Peyer's patch (tissue), 4 donors: ENCODE measurements around the gene FAM117B.

ENCODE experiments used
- POLR2A ChIP-seq, 2 donors: fragments of 450-650 bp; IDR thresholded peaks; one replicate each; pipeline ENCODE4 v1.5.1; 2017; ENCODE audit warnings: antibody characterized with exemption in 2 of 2, mild to moderate bottlenecking in 2 of 2, moderate library complexity in 2 of 2
- TF ChIP-seq, protein P1 (sequence below), 6 experiments: fragments of 450-650 bp in 4 of 6; fragments of 200-600 bp in 2 of 6; sonication (generic) in 1 of 6; IDR thresholded peaks; one replicate each; pipeline ENCODE4 v1.5.1; 2017 to 2019; ENCODE audit warnings: antibody characterized with exemption in 6 of 6, mild to moderate bottlenecking in 3 of 6, moderate library complexity in 1 of 6

DNA sequence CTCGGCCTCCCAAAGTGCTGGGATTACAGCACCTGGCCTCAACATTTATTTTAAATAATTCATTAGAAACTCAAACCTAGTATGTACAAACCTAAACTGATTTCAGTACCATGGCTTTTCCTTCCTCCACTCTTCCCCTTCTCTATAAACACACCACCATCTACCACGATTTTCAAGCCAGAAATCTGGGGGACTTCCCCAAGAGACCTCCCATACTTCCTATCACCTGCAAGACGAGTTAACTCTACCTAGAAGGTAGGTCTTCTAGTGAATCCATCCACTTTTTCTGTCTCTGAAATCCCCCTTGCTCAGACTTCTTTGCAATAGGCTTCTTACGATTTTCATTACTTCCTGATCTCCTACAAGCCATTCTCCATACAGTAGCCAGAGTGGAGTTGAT is 7.7 kb upstream of the FAM117B start:
- TF ChIP-seq, protein P1, sequence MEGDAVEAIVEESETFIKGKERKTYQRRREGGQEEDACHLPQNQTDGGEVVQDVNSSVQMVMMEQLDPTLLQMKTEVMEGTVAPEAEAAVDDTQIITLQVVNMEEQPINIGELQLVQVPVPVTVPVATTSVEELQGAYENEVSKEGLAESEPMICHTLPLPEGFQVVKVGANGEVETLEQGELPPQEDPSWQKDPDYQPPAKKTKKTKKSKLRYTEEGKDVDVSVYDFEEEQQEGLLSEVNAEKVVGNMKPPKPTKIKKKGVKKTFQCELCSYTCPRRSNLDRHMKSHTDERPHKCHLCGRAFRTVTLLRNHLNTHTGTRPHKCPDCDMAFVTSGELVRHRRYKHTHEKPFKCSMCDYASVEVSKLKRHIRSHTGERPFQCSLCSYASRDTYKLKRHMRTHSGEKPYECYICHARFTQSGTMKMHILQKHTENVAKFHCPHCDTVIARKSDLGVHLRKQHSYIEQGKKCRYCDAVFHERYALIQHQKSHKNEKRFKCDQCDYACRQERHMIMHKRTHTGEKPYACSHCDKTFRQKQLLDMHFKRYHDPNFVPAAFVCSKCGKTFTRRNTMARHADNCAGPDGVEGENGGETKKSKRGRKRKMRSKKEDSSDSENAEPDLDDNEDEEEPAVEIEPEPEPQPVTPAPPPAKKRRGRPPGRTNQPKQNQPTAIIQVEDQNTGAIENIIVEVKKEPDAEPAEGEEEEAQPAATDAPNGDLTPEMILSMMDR (IDR thresholded peaks at IDR 0.05): no peak
- no peak for TF ChIP-seq POLR2A (IDR thresholded peaks at IDR 0.05)
